A549 (cell line): ENCODE measurements around the gene FNDC3A. TPM values are rescaled to one million over a fixed set of nuclear protein-coding genes. Genes with fewer than 3 reads are reported as not detected.
A peak's percentile ranks its signal among the peaks of the same experiment; 100 is the strongest.

Source experiments
- ATAC-seq, 2 experiments: fragments of 200-7000 bp in 1 of 2; fragments of >200 bp in 1 of 2; cut with Nextera tagmentation in 1 of 2; cut with Tn5 transposase in 1 of 2; 3 replicates each; pipeline versions ENCODE4 v1.8.0 to v1.9.1; 2018 to 2020; ENCODE audit warnings: mild to moderate bottlenecking in 1 of 2, moderate library complexity in 1 of 2
- CTCF ChIA-PET: fragments of 300-600 bp; sonication (Branson Sonifier 250); formaldehyde crosslinking; extraction: SDS; loops from one replicate; lab custom pipeline; 2021; ENCODE audit warnings: antibody characterized with exemption, inconsistent platforms; lab: Yijun Ruan, JAX
- POLR2A ChIA-PET: fragments of 350-600 bp; formaldehyde crosslinking; extraction: SDS; loops from one replicate; lab custom pipeline; 2021; ENCODE audit warnings: antibody characterized with exemption, inconsistent platforms; lab: Yijun Ruan, JAX
- DNase-seq, 2 experiments: peaks; one replicate each; pipeline versions ENCODE4 v3.0.0 to v3.0.0-alpha.2; 2011 to 2016; ENCODE audit warnings: low read depth in 1 of 2, low spot score in 1 of 2
- FAIRE-seq: peaks from 2 replicates; lab custom pipeline; 2011; peaks lifted over from hg19 to GRCh38; lab: Jason Lieb, UNC
- H3K27ac ChIP-seq, 2 experiments: fragments of >200 bp; sonication (Bioruptor Twin); formaldehyde crosslinking; 3 replicates each; pipeline ENCODE4 v1.5.1; 2016 to 2017
- H3K4me1 ChIP-seq: fragments of >200 bp; sonication (Bioruptor Twin); formaldehyde crosslinking; 3 replicates; pipeline ENCODE4 v1.6.1; 2016
- H3K4me2 ChIP-seq: fragments of >200 bp; sonication (Bioruptor Twin); formaldehyde crosslinking; 3 replicates; pipeline ENCODE4 v1.6.1; 2016
- H3K4me3 ChIP-seq: fragments of >200 bp; sonication (Bioruptor Twin); formaldehyde crosslinking; 3 replicates; pipeline ENCODE4 v1.5.1; 2016
- H3K9me3 ChIP-seq: fragments of >200 bp; sonication (Bioruptor Twin); formaldehyde crosslinking; 3 replicates; pipeline ENCODE4 v1.6.1; 2016
- CBX8 ChIP-seq: fragments of 200-600 bp; sonication (generic); IDR thresholded peaks from 2 replicates; pipeline ENCODE4 v1.6.1; 2016
- CEBPB ChIP-seq, 2 experiments: fragments of >200 bp in 1 of 2; sonication (Bioruptor Twin) in 1 of 2; formaldehyde crosslinking in 1 of 2; IDR thresholded peaks; 2 replicates each; pipeline ENCODE4 v1.6.1; 2012 to 2016
- CHD4 ChIP-seq: fragments of 200-600 bp; sonication (generic); IDR thresholded peaks from 2 replicates; pipeline ENCODE4 v1.6.1; 2016; ENCODE audit warnings: antibody characterized with exemption, mild to moderate bottlenecking, borderline replicate concordance
- EHF ChIP-seq: fragments of 250-450 bp; sonication (Bioruptor Pico); IDR thresholded peaks from 2 replicates; pipeline ENCODE4 v1.5.0; 2020; ENCODE audit warnings: mild to moderate bottlenecking
- EHMT2 ChIP-seq: fragments of 200-600 bp; sonication (generic); IDR thresholded peaks from 2 replicates; pipeline ENCODE4 v1.6.1; 2016; ENCODE audit warnings: antibody characterized with exemption, low read depth, mild to moderate bottlenecking, moderate library complexity
- ELK1 ChIP-seq: fragments of 150-350 bp; IDR thresholded peaks from 2 replicates; pipeline ENCODE4 v1.6.1; 2014; ENCODE audit warnings: low read depth, mild to moderate bottlenecking, low read length
- EP300 ChIP-seq, 2 experiments: fragments of >200 bp; sonication (Bioruptor Twin); formaldehyde crosslinking; IDR thresholded peaks; 2 replicates in 1 of 2; 3 replicates in 1 of 2; pipeline ENCODE4 v1.6.1; 2016 to 2017
- ESRRA ChIP-seq: fragments of 150-350 bp; IDR thresholded peaks from 2 replicates; pipeline ENCODE4 v1.6.1; 2014; ENCODE audit warnings: mild to moderate bottlenecking, low read length, borderline replicate concordance
- FOSB ChIP-seq: fragments of 250-450 bp; sonication (Bioruptor Pico); IDR thresholded peaks from 2 replicates; pipeline ENCODE4 v1.5.0; 2020; ENCODE audit warnings: mild to moderate bottlenecking, moderate library complexity
- FOXS1 ChIP-seq: fragments of 250-450 bp; sonication (Bioruptor Pico); IDR thresholded peaks from 2 replicates; pipeline ENCODE4 v1.5.0; 2020; ENCODE audit warnings: mild to moderate bottlenecking, moderate library complexity
- GATA3 ChIP-seq: IDR thresholded peaks from 2 replicates; pipeline ENCODE4 v1.6.1; 2012; ENCODE audit warnings: borderline replicate concordance
- HDAC2 ChIP-seq: fragments of 200-600 bp; sonication (generic); IDR thresholded peaks from 2 replicates; pipeline ENCODE4 v1.6.1; 2016
- HOXB13 ChIP-seq: fragments of 250-450 bp; sonication (Bioruptor Pico); IDR thresholded peaks from 2 replicates; pipeline ENCODE4 v1.5.0; 2020; ENCODE audit warnings: low read depth, mild to moderate bottlenecking, moderate library complexity
- HOXB5 ChIP-seq: fragments of 250-450 bp; sonication (Bioruptor Pico); IDR thresholded peaks from 2 replicates; pipeline ENCODE4 v1.5.0; 2020; ENCODE audit warnings: mild to moderate bottlenecking, moderate library complexity
- KDM1A ChIP-seq: fragments of 200-600 bp; sonication (generic); IDR thresholded peaks from 2 replicates; pipeline ENCODE4 v1.6.1; 2016; ENCODE audit warnings: low read depth, mild to moderate bottlenecking
- KDM5A ChIP-seq: fragments of 200-600 bp; sonication (generic); IDR thresholded peaks from 2 replicates; pipeline ENCODE4 v1.6.1; 2016; ENCODE audit warnings: antibody characterized with exemption, mild to moderate bottlenecking
- MAFK ChIP-seq: fragments of 450-650 bp; IDR thresholded peaks from 2 replicates; pipeline ENCODE4 v1.6.1; 2014; ENCODE audit not compliant: partially characterized antibody
- NFE2L2 ChIP-seq: fragments of 150-350 bp; conservative IDR thresholded peaks from 2 replicates; pipeline ENCODE4 v1.6.1; 2014; ENCODE audit warnings: low read length
- NR3C1 ChIP-seq: fragments of >200 bp; sonication (Bioruptor Twin); formaldehyde crosslinking; IDR thresholded peaks from 3 replicates; pipeline ENCODE4 v1.6.1; 2017
- PBX3 ChIP-seq: IDR thresholded peaks from 2 replicates; pipeline ENCODE4 v1.6.1; 2012
- POLR2AphosphoS2 ChIP-seq: conservative IDR thresholded peaks from 2 replicates; pipeline ENCODE4 v1.6.1; 2012; ENCODE audit warnings: low read length, improper control_type of control experiment, inconsistent platforms
- RARB ChIP-seq: fragments of 250-450 bp; sonication (Bioruptor Pico); IDR thresholded peaks from 2 replicates; pipeline ENCODE4 v1.8.0; 2021; ENCODE audit warnings: mild to moderate bottlenecking, moderate library complexity
- SMC3 ChIP-seq: fragments of >200 bp; sonication (Bioruptor Twin); formaldehyde crosslinking; IDR thresholded peaks from 3 replicates; pipeline ENCODE4 v1.6.1; 2018; ENCODE audit warnings: inconsistent platforms
- TFCP2L1 ChIP-seq: fragments of 250-450 bp; sonication (Bioruptor Pico); IDR thresholded peaks from 2 replicates; pipeline ENCODE4 v1.5.0; 2021; ENCODE audit warnings: mild to moderate bottlenecking
- ZC3H11A ChIP-seq: fragments of 450-650 bp; IDR thresholded peaks from 2 replicates; pipeline ENCODE4 v1.6.1; 2014; ENCODE audit warnings: antibody characterized with exemption, mild to moderate bottlenecking
- ZNF302 ChIP-seq: fragments of 250-450 bp; sonication (Bioruptor Pico); IDR thresholded peaks from 2 replicates; pipeline ENCODE4 v1.9.0; 2021; ENCODE audit warnings: inconsistent platforms, mild to moderate bottlenecking, moderate library complexity
- WGBS: methylation state at CpG from one replicate; pipeline ENCODE4 v1.1.6; 2017; ENCODE audit errors: missing lambda C conversion rate; 5-methylcytosine and 5-hydroxymethylcytosine counted together
- polyA plus RNA-seq, 4 experiments: library from polyadenylated mRNA; depleted of rRNA in 3 of 4; stranded (reverse); fragments of >200 nt; fragmentation: RNase III in 1 of 4; extraction: RNeasy Plus Mini Kit Qiagen cat#74134 plus additional on column Dnase treatment in 1 of 4; gene quantifications; 2 replicates in 3 of 4; 3 replicates in 1 of 4; pipeline ENCODE4 v1.2.3, GENCODE V29; 2011 to 2017
- TF ChIP-seq, protein P1 (sequence below): fragments of >200 bp; sonication (Bioruptor Twin); formaldehyde crosslinking; IDR thresholded peaks from 3 replicates; pipeline ENCODE4 v1.6.1; 2016
- TF ChIP-seq, protein P2 (sequence below): fragments of 250-450 bp; sonication (Bioruptor Pico); IDR thresholded peaks from 2 replicates; pipeline ENCODE4 v1.5.0; 2020; ENCODE audit warnings: low read depth, mild to moderate bottlenecking, moderate library complexity
- TF ChIP-seq, protein P3 (sequence below): fragments of 450-650 bp; IDR thresholded peaks from 2 replicates; pipeline ENCODE4 v1.6.1; 2014; ENCODE audit warnings: antibody characterized with exemption

Gene FNDC3A
- polyA plus RNA-seq, 2 of the 4 experiments (the other 2 are of a cell fraction): 16.0 to 32.6 TPM

- CTCF ChIA-PET: no interaction called here
- Histone ChIP-seq H3K9me3 (no peaks in the 10 kb centered on the region), H3K4me3 (no peak overlapping the region), H3K27ac (no peak overlapping the region), H3K4me2 (no peak overlapping the region), H3K4me1 (peaks cover 8% of the 10 kb centered on the region; the same call in 2 of the 3 replicates)
- 83% methylated on average over 4 of the region's 6 CpGs for WGBS
- ATAC-seq (no peak), FAIRE-seq (no peak), DNase-seq (peak in 1 of 2 experiments; percentile 6)
- POLR2A ChIA-PET: no interaction called here
- no peak for TF ChIP-seq ELK1
Observed at GRCh38 chr13:49052813-49053212, 77.1 kb downstream of the FNDC3A start.

- TF ChIP-seq MAFK: no peak
- TF ChIP-seq CBX8: no peak
- TF ChIP-seq FOSB: no peak
- TF ChIP-seq HOXB5 (CRISPR knock-in tag): no peak
- TF ChIP-seq, protein P1, sequence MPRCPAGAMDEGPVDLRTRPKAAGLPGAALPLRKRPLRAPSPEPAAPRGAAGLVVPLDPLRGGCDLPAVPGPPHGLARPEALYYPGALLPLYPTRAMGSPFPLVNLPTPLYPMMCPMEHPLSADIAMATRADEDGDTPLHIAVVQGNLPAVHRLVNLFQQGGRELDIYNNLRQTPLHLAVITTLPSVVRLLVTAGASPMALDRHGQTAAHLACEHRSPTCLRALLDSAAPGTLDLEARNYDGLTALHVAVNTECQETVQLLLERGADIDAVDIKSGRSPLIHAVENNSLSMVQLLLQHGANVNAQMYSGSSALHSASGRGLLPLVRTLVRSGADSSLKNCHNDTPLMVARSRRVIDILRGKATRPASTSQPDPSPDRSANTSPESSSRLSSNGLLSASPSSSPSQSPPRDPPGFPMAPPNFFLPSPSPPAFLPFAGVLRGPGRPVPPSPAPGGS: no peak
- TF ChIP-seq GATA3: no peak
- no peak for TF ChIP-seq RARB (CRISPR knock-in tag)
- no peak for TF ChIP-seq FOXS1 (CRISPR knock-in tag)
- no peak for TF ChIP-seq SMC3
- no peak for TF ChIP-seq EHMT2
- TF ChIP-seq TFCP2L1 (CRISPR knock-in tag): no peak
- TF ChIP-seq EHF (CRISPR knock-in tag): no peak
- TF ChIP-seq NFE2L2: no peak
- no peak for TF ChIP-seq PBX3
- TF ChIP-seq ESRRA: no peak
- no peak for TF ChIP-seq KDM1A
- TF ChIP-seq, all 56 proteins: peak for 0
- no peaks in the 10 kb centered on the region for H3K9me3 ChIP-seq
- peaks cover 8% of the 10 kb centered on the region; the same call in 2 of the 3 replicates for H3K4me1 ChIP-seq
- ATAC-seq (no peak), DNase-seq (no peak), FAIRE-seq (no peak)
- H3K4me3 ChIP-seq: no peak overlapping the region
- ChIA-PET CTCF (no interaction called here), POLR2A (no interaction called here)
- H3K27ac ChIP-seq: no peak overlapping the region
- WGBS: 90% methylated on average over 1 of the region's 1 CpG
- no peak overlapping the region for H3K4me2 ChIP-seq
Observed at GRCh38 chr13:49053215-49053614, 77.5 kb downstream of the FNDC3A start.

GRCh38 chr13:49053906-49054305 lies 78.2 kb downstream of the FNDC3A start:
- POLR2A ChIA-PET: no interaction called here
- H3K27ac ChIP-seq: no peak overlapping the region

More at GRCh38 chr13:49053906-49054305, 78.2 kb downstream of the FNDC3A start:
- H3K4me2 ChIP-seq: no peak overlapping the region
- no peak overlapping the region for H3K4me3 ChIP-seq
- CTCF ChIA-PET: no interaction called here
- no peak for DNase-seq
- no peak for FAIRE-seq
- ATAC-seq: no peak
- no peaks in the 10 kb centered on the region for H3K9me3 ChIP-seq
- peaks cover 8% of the 10 kb centered on the region; the same call in 2 of the 3 replicates for H3K4me1 ChIP-seq
- TF ChIP-seq ELK1 (no peak), RARB (CRISPR knock-in tag) (no peak), FOSB (no peak), EHMT2 (no peak), NR3C1 (no peak), ZC3H11A (no peak), KDM5A (no peak), HOXB13 (CRISPR knock-in tag) (no peak), CEBPB (IDR thresholded peaks at IDR 0.05) (no peak), HDAC2 (no peak), EP300 (IDR thresholded peaks at IDR 0.05) (no peak), TFCP2L1 (CRISPR knock-in tag) (no peak), ZNF302 (CRISPR knock-in tag) (no peak), CHD4 (no peak), POLR2AphosphoS2 (no peak)
- TF ChIP-seq, protein P2, sequence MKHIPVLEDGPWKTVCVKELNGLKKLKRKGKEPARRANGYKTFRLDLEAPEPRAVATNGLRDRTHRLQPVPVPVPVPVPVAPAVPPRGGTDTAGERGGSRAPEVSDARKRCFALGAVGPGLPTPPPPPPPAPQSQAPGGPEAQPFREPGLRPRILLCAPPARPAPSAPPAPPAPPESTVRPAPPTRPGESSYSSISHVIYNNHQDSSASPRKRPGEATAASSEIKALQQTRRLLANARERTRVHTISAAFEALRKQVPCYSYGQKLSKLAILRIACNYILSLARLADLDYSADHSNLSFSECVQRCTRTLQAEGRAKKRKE (CRISPR knock-in tag): no peak
- TF ChIP-seq, protein P3, sequence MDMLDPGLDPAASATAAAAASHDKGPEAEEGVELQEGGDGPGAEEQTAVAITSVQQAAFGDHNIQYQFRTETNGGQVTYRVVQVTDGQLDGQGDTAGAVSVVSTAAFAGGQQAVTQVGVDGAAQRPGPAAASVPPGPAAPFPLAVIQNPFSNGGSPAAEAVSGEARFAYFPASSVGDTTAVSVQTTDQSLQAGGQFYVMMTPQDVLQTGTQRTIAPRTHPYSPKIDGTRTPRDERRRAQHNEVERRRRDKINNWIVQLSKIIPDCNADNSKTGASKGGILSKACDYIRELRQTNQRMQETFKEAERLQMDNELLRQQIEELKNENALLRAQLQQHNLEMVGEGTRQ: no peak
- WGBS: 94% methylated on average over 1 of the region's 1 CpG
